ENCODE measurements around the gene CNPY1.

The CNPY1 gene

GRCh38 chr7:155510975-155511701 lies 35.2 kb downstream of the CNPY1 start:
- DNase-seq (ENCODE audit: low read depth), result no peak
- TF ChIP-seq, protein P1, sequence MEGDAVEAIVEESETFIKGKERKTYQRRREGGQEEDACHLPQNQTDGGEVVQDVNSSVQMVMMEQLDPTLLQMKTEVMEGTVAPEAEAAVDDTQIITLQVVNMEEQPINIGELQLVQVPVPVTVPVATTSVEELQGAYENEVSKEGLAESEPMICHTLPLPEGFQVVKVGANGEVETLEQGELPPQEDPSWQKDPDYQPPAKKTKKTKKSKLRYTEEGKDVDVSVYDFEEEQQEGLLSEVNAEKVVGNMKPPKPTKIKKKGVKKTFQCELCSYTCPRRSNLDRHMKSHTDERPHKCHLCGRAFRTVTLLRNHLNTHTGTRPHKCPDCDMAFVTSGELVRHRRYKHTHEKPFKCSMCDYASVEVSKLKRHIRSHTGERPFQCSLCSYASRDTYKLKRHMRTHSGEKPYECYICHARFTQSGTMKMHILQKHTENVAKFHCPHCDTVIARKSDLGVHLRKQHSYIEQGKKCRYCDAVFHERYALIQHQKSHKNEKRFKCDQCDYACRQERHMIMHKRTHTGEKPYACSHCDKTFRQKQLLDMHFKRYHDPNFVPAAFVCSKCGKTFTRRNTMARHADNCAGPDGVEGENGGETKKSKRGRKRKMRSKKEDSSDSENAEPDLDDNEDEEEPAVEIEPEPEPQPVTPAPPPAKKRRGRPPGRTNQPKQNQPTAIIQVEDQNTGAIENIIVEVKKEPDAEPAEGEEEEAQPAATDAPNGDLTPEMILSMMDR (IDR thresholded peaks at IDR 0.05; ENCODE audit: insufficient read depth, low read depth, low read length, missing control alignments), result no peak
- no peak overlapping the region for H3K4me3 ChIP-seq (ENCODE audit: low read depth, low read length)

GRCh38 chr7:155509725-155510551 lies 36.4 kb downstream of the CNPY1 start:
- no peak overlapping the region for H3K4me3 ChIP-seq (ENCODE audit: low read depth, low read length)
- no peak for DNase-seq (ENCODE audit: low read depth)
- TF ChIP-seq, protein P1 (IDR thresholded peaks at IDR 0.05; ENCODE audit: insufficient read depth, low read depth, low read length, missing control alignments), result no peak

- H3K4me3 ChIP-seq (ENCODE audit: low read depth, low read length), result no peak overlapping the region
- TF ChIP-seq, protein P1 (IDR thresholded peaks at IDR 0.05; ENCODE audit: insufficient read depth, low read depth, low read length, missing control alignments), result no peak
- no peak for DNase-seq (ENCODE audit: low read depth)
Observed at GRCh38 chr7:155509359-155509724, 37.0 kb downstream of the CNPY1 start.

DNA sequence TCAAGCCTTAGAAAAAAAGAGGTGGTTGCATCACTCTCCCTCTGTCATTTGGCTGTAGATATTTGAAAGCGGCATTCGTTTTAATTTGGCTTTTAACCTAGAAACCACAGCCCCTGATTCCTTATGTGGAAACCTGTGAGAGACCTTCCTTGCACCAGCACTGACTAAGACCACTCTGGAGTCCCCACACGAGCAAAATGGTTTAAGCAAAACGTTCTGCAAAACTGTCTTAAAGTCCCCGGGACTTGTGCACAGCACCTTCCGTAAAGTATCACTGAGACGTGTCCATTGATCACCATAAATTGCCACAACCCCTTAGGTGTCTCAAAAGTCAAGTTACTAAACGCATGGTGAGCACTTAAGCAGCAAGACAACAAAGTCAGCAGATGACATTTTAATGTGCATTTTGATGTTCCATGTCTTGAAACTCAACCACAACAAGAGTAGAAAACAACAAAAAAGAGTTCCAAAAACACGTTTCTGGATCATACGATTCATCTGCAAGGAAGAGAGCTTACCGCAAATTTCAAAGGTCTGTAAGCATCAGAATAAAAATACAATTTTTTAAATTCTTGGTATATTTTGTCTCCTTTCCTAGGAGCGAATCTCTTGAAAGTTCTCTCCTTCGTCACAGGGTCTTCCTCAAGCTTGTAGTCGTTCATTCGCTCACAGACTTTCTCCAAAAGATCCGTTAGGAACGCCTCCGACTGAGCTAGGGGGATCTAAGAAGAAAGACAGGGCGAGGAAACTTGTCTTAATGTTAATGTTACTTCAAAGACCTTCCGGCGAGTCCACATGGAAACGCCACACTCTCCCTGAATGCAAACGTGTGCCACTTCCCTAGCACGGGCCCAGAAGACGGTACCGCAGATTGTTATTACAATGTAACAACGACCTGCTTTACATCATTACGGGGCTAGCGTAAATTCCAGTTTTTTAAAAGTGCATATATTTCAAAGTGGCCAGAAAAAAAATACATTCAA lies 37.7 kb downstream of the CNPY1 start:
- no peak for DNase-seq (ENCODE audit: low read depth)
- H3K4me3 ChIP-seq (ENCODE audit: low read depth, low read length), result no peak overlapping the region
- TF ChIP-seq, protein P1 (IDR thresholded peaks at IDR 0.05; ENCODE audit: insufficient read depth, low read depth, low read length, missing control alignments), result no peak

DNA sequence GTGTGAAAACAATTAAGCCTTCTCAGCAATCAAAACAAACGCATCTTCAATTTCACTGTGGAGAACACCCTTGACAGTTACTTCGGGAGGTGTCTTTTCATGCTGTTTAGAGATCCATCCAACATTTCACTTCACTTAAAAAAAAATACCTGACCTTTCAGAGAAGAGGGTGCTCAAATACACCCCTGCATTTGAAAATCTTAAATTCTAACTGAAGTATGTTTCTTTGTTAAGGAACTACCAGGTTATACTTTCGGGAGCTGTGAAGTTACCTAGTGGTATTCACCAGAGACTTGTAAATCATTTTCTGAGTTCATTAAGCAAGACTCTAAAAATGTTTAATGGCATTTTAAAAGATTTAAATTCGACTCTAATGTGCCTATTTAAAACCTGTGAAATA lies 38.8 kb downstream of the CNPY1 start:
- no peak overlapping the region for H3K4me3 ChIP-seq (ENCODE audit: low read depth, low read length)
- TF ChIP-seq, protein P1 (IDR thresholded peaks at IDR 0.05; ENCODE audit: insufficient read depth, low read depth, low read length, missing control alignments), result no peak
- DNase-seq (ENCODE audit: low read depth), result no peak

DNA sequence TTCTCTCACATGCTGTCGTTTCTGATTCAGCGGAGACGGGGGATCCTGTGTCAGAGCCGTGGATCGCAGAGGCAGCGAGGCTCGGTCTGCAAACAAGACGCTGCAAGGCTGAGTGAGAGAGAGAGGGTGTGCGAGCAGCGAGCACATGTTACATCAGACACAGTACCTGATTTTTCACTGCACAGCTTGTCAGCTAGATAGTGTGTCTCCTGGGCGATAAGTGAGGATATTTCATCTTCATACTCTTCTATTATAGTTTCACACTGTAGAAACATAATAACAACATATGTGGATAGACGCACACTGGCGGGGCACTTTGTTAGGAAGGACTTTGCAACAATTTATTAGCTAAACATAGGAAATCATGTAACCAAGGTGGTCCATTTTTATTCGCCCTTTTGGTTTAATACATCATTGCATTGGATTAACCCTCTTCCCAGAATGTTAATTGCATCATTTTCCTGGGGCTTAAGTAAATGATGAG lies 39.5 kb downstream of the CNPY1 start:
- DNase-seq (ENCODE audit: low read depth), result no peak
- TF ChIP-seq, protein P1 (IDR thresholded peaks at IDR 0.05; ENCODE audit: insufficient read depth, low read depth, low read length, missing control alignments), result no peak
- no peak overlapping the region for H3K4me3 ChIP-seq (ENCODE audit: low read depth, low read length)

Measured in GM12865 (cell line).